HEK293 (cell line): ENCODE measurements around the gene CCDC186.

Experiments
- KLF8 ChIP-seq: fragments of 450-650 bp; formaldehyde crosslinking; IDR thresholded peaks from 2 replicates; pipeline ENCODE4 v1.5.1; 2016; ENCODE audit warnings: missing biosample characterization, missing genetic modification characterization
- ZSCAN30 ChIP-seq: fragments of 450-650 bp; IDR thresholded peaks from 2 replicates; pipeline ENCODE4 v1.5.1; 2018; ENCODE audit warnings: missing biosample characterization, mild to moderate bottlenecking, missing genetic modification characterization, moderate library complexity
- TF ChIP-seq, protein P1 (sequence below): fragments of 450-650 bp; formaldehyde crosslinking; IDR thresholded peaks from 2 replicates; pipeline ENCODE4 v1.5.1; 2016; ENCODE audit warnings: missing biosample characterization, missing genetic modification characterization

DNA sequence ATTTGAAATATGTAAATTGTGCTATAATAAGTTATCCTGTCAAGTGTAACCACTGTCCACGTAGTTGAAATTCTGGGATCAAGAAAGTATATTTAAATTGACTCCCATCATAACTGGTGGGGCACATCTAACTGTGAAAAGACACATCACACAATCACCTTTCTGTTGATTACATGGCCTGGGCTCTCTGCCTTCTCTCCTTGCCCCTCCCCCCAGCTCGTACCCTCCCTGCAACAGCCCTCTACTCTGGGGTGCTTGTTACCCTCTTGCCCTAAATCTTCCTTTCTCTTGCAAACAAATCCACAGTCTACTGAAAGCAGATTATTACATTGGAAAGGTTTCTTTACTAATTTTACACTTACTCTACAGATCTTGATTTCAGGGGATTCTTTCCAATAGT, 56.3 kb downstream of the CCDC186 start:
- TF ChIP-seq, protein P1, sequence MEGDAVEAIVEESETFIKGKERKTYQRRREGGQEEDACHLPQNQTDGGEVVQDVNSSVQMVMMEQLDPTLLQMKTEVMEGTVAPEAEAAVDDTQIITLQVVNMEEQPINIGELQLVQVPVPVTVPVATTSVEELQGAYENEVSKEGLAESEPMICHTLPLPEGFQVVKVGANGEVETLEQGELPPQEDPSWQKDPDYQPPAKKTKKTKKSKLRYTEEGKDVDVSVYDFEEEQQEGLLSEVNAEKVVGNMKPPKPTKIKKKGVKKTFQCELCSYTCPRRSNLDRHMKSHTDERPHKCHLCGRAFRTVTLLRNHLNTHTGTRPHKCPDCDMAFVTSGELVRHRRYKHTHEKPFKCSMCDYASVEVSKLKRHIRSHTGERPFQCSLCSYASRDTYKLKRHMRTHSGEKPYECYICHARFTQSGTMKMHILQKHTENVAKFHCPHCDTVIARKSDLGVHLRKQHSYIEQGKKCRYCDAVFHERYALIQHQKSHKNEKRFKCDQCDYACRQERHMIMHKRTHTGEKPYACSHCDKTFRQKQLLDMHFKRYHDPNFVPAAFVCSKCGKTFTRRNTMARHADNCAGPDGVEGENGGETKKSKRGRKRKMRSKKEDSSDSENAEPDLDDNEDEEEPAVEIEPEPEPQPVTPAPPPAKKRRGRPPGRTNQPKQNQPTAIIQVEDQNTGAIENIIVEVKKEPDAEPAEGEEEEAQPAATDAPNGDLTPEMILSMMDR (tag by site-specific recombination), result no peak
- no peak for TF ChIP-seq KLF8 (tag by site-specific recombination)
- TF ChIP-seq ZSCAN30 (tag by site-specific recombination), result no peak
